GM18868 (cell line): ENCODE data around the gene ZNF800.

Experiments
- ATAC-seq: cut with Tn5 transposase; IDR thresholded peaks from one replicate; pipeline ENCODE4 v1.9.1; 2021; ENCODE audit warnings: mild to moderate bottlenecking, moderate library complexity; ENCODE audit not compliant: unreplicated experiment

Gene ZNF800

GRCh38 chr7:127350586-127350985 lies 41.9 kb downstream of the ZNF800 start:
- ATAC-seq = no peak

GRCh38 chr7:127349881-127350280 lies 42.6 kb downstream of the ZNF800 start:
- no peak for ATAC-seq

GRCh38 chr7:127348247-127348631 lies 44.3 kb downstream of the ZNF800 start:
- no peak for ATAC-seq

GRCh38 chr7:127347567-127348246 lies 44.8 kb downstream of the ZNF800 start:
- ATAC-seq = peak; percentile 97

GRCh38 chr7:127346575-127347256 lies 45.8 kb downstream of the ZNF800 start:
- ATAC-seq = no peak

- no peak for ATAC-seq
Observed at GRCh38 chr7:127342596-127342995, 49.9 kb downstream of the ZNF800 start.

GRCh38 chr7:127338122-127338521 lies 54.4 kb downstream of the ZNF800 start:
- ATAC-seq = no peak

GRCh38 chr7:127337581-127337980 lies 54.9 kb downstream of the ZNF800 start:
- no peak for ATAC-seq

- no peak for ATAC-seq
Observed at GRCh38 chr7:127336458-127336857, 56.0 kb downstream of the ZNF800 start.

- no peak for ATAC-seq
Observed at GRCh38 chr7:127332880-127333279, 59.6 kb downstream of the ZNF800 start.

- ATAC-seq = no peak
Observed at GRCh38 chr7:127330070-127330469, 62.4 kb downstream of the ZNF800 start.

GRCh38 chr7:127322832-127323493 lies 69.5 kb downstream of the ZNF800 start:
- no peak for ATAC-seq

GRCh38 chr7:127322351-127322750 lies 70.2 kb downstream of the ZNF800 start:
- no peak for ATAC-seq

- no peak for ATAC-seq
Observed at GRCh38 chr7:127320974-127321373, 71.5 kb downstream of the ZNF800 start.
